ENCODE measurements around the gene MRGPRE.

MRGPRE gene

DNA sequence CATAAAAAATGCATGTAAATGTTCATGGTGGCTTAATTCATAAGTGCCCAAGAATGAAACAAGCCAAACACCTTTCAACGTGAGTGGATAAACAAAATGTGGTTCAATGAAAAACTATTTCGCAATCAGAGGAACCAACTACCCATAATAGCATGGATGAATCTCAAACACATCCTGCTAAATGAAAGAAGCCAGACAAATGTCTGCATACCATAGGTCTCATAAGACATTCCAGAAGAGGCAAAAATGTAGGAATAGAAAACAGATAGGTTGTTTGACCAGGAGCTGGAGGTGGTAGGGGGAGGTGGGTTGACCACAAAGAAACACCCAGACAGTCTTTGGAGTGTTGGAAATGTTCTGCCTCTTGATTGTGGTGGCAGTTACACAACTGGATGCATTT, 53.9 kb downstream of the MRGPRE start:
- Histone ChIP-seq H3K27me3 (ENCODE audit: insufficient read depth, low read depth) (no peaks in the 10 kb centered on the region; the same call in 1 of the 2 replicates), H3K9ac (no peak overlapping the region), H3K79me2 (ENCODE audit: insufficient read depth, low read depth) (no peaks in the 10 kb centered on the region), H3K4me3 (IDR thresholded peaks at IDR 0.05; ENCODE audit: insufficient read depth, low read depth, low read length) (no peak overlapping the region), H3K36me3 (ENCODE audit: insufficient read depth) (no peaks in the 10 kb centered on the region), H4K20me1 (ENCODE audit: insufficient read depth) (no peaks in the 10 kb centered on the region), H3K4me2 (no peak overlapping the region), H2AFZ (ENCODE audit: low read depth) (no peak overlapping the region), H3K4me1 (ENCODE audit: low read depth, poor library complexity, severe bottlenecking) (no peaks in the 10 kb centered on the region), H3K27ac (no peak overlapping the region)
- TF ChIP-seq, protein P1, sequence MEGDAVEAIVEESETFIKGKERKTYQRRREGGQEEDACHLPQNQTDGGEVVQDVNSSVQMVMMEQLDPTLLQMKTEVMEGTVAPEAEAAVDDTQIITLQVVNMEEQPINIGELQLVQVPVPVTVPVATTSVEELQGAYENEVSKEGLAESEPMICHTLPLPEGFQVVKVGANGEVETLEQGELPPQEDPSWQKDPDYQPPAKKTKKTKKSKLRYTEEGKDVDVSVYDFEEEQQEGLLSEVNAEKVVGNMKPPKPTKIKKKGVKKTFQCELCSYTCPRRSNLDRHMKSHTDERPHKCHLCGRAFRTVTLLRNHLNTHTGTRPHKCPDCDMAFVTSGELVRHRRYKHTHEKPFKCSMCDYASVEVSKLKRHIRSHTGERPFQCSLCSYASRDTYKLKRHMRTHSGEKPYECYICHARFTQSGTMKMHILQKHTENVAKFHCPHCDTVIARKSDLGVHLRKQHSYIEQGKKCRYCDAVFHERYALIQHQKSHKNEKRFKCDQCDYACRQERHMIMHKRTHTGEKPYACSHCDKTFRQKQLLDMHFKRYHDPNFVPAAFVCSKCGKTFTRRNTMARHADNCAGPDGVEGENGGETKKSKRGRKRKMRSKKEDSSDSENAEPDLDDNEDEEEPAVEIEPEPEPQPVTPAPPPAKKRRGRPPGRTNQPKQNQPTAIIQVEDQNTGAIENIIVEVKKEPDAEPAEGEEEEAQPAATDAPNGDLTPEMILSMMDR (conservative IDR thresholded peaks at IDR 0.05; ENCODE audit: low read depth, low read length): no peak

DNA sequence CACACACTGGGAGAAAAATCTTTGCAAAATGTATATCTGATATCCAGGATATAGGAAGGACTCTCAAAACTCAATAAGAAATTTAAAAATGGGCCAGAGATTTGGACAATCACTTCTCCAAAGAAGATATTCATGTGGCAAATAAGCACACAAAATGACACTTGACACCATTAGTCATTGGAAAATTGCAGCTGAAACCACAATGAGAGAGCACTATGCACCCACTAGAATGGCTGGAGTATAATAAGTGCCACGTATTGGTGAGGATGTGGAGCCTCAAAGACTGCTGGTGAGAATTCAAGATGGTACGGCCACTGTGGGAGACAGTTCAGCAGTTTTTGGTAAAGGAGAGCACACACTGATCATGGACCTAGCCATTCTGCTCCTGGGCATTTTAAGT, 54.3 kb downstream of the MRGPRE start:
- H3K4me3 ChIP-seq (IDR thresholded peaks at IDR 0.05; ENCODE audit: insufficient read depth, low read depth, low read length): no peak overlapping the region
- TF ChIP-seq, protein P1 (conservative IDR thresholded peaks at IDR 0.05; ENCODE audit: low read depth, low read length): no peak
- no peak overlapping the region for H2AFZ ChIP-seq (ENCODE audit: low read depth)
- no peaks in the 10 kb centered on the region for H3K36me3 ChIP-seq (ENCODE audit: insufficient read depth)
- H3K27ac ChIP-seq: no peak overlapping the region
- no peak overlapping the region for H3K4me2 ChIP-seq
- H3K79me2 ChIP-seq (ENCODE audit: insufficient read depth, low read depth): no peaks in the 10 kb centered on the region
- H3K4me1 ChIP-seq (ENCODE audit: low read depth, poor library complexity, severe bottlenecking): no peaks in the 10 kb centered on the region
- H3K27me3 ChIP-seq (ENCODE audit: insufficient read depth, low read depth): no peaks in the 10 kb centered on the region; the same call in 1 of the 2 replicates
- H3K9ac ChIP-seq: no peak overlapping the region
- H4K20me1 ChIP-seq (ENCODE audit: insufficient read depth): no peaks in the 10 kb centered on the region

All from KMS-11 (cell line).